Cardiac fibroblast (primary cell): ENCODE data around the gene HTATIP2.
"Not testable (repeated sequence)": the region's sequence is repeated elsewhere in the genome, so short reads cannot be mapped to it uniquely, and the experiment has no call there.

Source experiments
- DNase-seq, 2 donors: peaks; one replicate each; pipeline versions ENCODE4 v3.0.0 to v3.0.0-alpha.2; 2010; ENCODE audit warnings: low read depth in 2 of 2
- H3K4me3 ChIP-seq, 2 donors: replicated peaks in 1 of 2; 1 replicate in 1 of 2; 2 replicates in 1 of 2; pipeline ENCODE4 v1.5.1; 2011; ENCODE audit warnings: low read depth in 2 of 2, low read length in 2 of 2, mild to moderate bottlenecking in 2 of 2, moderate library complexity in 1 of 2
- CTCF ChIP-seq: IDR thresholded peaks from one replicate; pipeline ENCODE4 v1.5.1; 2011; ENCODE audit warnings: low read depth, mild to moderate bottlenecking, low read length, inconsistent platforms

Gene HTATIP2

GRCh38 chr11:20360650-20361049, 2.9 kb upstream of the HTATIP2 start:
- no peak for TF ChIP-seq CTCF
- H3K4me3 ChIP-seq = peak overlapping the region in 1 of 2 donors; percentile 10
- peak; percentile 52 to 58 for DNase-seq

GRCh38 chr11:20362481-20362880, 1.0 kb upstream of the HTATIP2 start:
- no peak for DNase-seq
- TF ChIP-seq CTCF = no peak
- H3K4me3 ChIP-seq = no peak overlapping the region

GRCh38 chr11:20363149-20363499, 390 bp upstream of the HTATIP2 start:
- no peak for TF ChIP-seq CTCF

GRCh38 chr11:20364341-20364792, 853 bp downstream of the HTATIP2 start:
- DNase-seq = peak in 1 of 2 donors; percentile 10
- TF ChIP-seq CTCF = no peak
- peak overlapping the region; percentile 63 for H3K4me3 ChIP-seq

More at GRCh38 chr11:20363149-20363499, 390 bp upstream of the HTATIP2 start:
- peak overlapping the region; percentile 63 for H3K4me3 ChIP-seq
- DNase-seq = no peak

GRCh38 chr11:20365465-20365864, 2.0 kb downstream of the HTATIP2 start:
- not testable (repeated sequence) for H3K4me3 ChIP-seq, DNase-seq

- no peak overlapping the region for H3K4me3 ChIP-seq
- peak; percentile 80 to 91 for DNase-seq
These were observed 3.9 kb downstream of the HTATIP2 start for GRCh38 chr11:20367313-20367948.

GRCh38 chr11:20368438-20368837, 4.9 kb downstream of the HTATIP2 start:
- no peak overlapping the region for H3K4me3 ChIP-seq
- TF ChIP-seq CTCF = no peak
- peak; percentile 18 to 26 for DNase-seq

More at GRCh38 chr11:20367313-20367948, 3.9 kb downstream of the HTATIP2 start:
- TF ChIP-seq CTCF = no peak
